Tibial artery (tissue), 4 donors: ENCODE measurements around the gene MAML1.

Source experiments
- DNase-seq, 2 donors: peaks; one replicate each; pipeline ENCODE4 v3.0.0-alpha.2; 2019
- H3K27ac ChIP-seq, 2 donors: fragments of 200-600 bp; sonication (generic) in 1 of 2; 1 replicate in 1 of 2; 2 replicates in 1 of 2; pipeline ENCODE4 v1.5.1; 2018 to 2019; ENCODE audit warnings: mild to moderate bottlenecking in 1 of 2
- H3K27me3 ChIP-seq, 2 donors: fragments of 200-600 bp; sonication (generic) in 1 of 2; one replicate each; pipeline versions ENCODE4 v1.5.1 to v1.6.0; 2016 to 2019
- H3K36me3 ChIP-seq, 3 donors: fragments of 200-600 bp; sonication (generic) in 2 of 3; one replicate each; pipeline ENCODE4 v1.5.1; 2016 to 2019; ENCODE audit warnings: mild to moderate bottlenecking in 2 of 3
- H3K4me1 ChIP-seq, 4 donors: fragments of 200-600 bp; sonication (generic) in 2 of 4; 1 replicate in 3 of 4; 2 replicates in 1 of 4; pipeline ENCODE4 v1.5.1; 2016 to 2019
- H3K4me3 ChIP-seq, 2 donors: fragments of 200-600 bp; sonication (generic) in 1 of 2; 1 replicate in 1 of 2; 2 replicates in 1 of 2; pipeline ENCODE4 v1.5.1; 2018 to 2019; ENCODE audit warnings: mild to moderate bottlenecking in 2 of 2
- H3K9me3 ChIP-seq, 3 donors: fragments of 200-600 bp; sonication (generic) in 1 of 3; one replicate each; pipeline ENCODE4 v1.5.1; 2016 to 2019
- intact Hi-C: fragments of 100-400 bp; cut with DNase I; formaldehyde crosslinking; loops from one replicate; pipeline ENCODE4 v1.15.0; 2023; ENCODE audit warnings: low total_unique reads
- TF ChIP-seq, protein P1 (sequence below), 2 experiments: fragments of 200-600 bp in 1 of 2; fragments of 450-650 bp in 1 of 2; IDR thresholded peaks; one replicate each; pipeline ENCODE4 v1.5.1; 2017 to 2019; ENCODE audit warnings: antibody characterized with exemption in 2 of 2, mild to moderate bottlenecking in 1 of 2, moderate library complexity in 1 of 2

The MAML1 gene

DNA sequence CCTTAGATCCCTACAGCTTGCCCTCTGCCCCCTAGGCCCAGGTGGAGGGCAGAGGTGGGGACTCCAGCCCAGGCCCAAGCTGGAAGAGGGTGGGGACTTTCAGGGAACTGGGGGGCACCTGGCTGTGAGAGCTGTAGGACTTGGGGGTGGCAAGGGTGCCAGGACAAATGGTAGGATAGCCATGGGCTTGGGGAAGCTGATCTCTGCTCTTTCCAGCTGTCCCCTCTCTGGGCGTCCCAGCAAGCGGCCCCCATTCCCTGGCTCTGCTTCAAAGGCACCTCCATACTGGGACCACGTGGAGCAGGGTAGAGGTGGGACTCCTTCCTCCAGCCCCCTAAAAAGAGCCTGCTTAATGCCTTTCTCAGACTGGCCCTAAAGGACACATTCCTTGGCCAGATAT, 61.5 kb downstream of the MAML1 start:
- TF ChIP-seq, protein P1, sequence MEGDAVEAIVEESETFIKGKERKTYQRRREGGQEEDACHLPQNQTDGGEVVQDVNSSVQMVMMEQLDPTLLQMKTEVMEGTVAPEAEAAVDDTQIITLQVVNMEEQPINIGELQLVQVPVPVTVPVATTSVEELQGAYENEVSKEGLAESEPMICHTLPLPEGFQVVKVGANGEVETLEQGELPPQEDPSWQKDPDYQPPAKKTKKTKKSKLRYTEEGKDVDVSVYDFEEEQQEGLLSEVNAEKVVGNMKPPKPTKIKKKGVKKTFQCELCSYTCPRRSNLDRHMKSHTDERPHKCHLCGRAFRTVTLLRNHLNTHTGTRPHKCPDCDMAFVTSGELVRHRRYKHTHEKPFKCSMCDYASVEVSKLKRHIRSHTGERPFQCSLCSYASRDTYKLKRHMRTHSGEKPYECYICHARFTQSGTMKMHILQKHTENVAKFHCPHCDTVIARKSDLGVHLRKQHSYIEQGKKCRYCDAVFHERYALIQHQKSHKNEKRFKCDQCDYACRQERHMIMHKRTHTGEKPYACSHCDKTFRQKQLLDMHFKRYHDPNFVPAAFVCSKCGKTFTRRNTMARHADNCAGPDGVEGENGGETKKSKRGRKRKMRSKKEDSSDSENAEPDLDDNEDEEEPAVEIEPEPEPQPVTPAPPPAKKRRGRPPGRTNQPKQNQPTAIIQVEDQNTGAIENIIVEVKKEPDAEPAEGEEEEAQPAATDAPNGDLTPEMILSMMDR (IDR thresholded peaks at IDR 0.05), result no peak
- intact Hi-C loops, result no loop called here
- peak overlapping the region in 1 of 2 donors; percentile 25 for H3K4me3 ChIP-seq
- peak in 1 of 2 donors; percentile 68 for DNase-seq
- H3K36me3 ChIP-seq, result peaks cover 16 to 31% (median 21%) of the 10 kb centered on the region in 3 donors
- H3K9me3 ChIP-seq, result no peaks in the 10 kb centered on the region
- no peaks in the 10 kb centered on the region for H3K27me3 ChIP-seq
- peak overlapping the region; percentile 51 to 78 for H3K27ac ChIP-seq
- peaks cover 0 to 50% (median 38%) of the 10 kb centered on the region in 4 donors for H3K4me1 ChIP-seq

- Histone ChIP-seq H3K4me1 (peaks cover 0 to 50% (median 38%) of the 10 kb centered on the region in 4 donors), H3K4me3 (peak overlapping the region in 1 of 2 donors; percentile 25)
These were observed 62.0 kb downstream of the MAML1 start for GRCh38 chr5:179794575-179794974.

GRCh38 chr5:179795049-179795862, 62.6 kb downstream of the MAML1 start:
- peak overlapping the region; percentile 61 to 75 for H3K4me3 ChIP-seq
- peaks cover 0 to 50% (median 38%) of the 10 kb centered on the region in 4 donors for H3K4me1 ChIP-seq
- intact Hi-C loops, result loop anchor here (5.0 kb wide), 1 partner anchor 33 kb away; no protein-coding TSS in a partner anchor
- no peaks in the 10 kb centered on the region for H3K27me3 ChIP-seq
- peaks cover 26 to 42% (median 32%) of the 10 kb centered on the region in 3 donors for H3K36me3 ChIP-seq
- no peaks in the 10 kb centered on the region for H3K9me3 ChIP-seq
- DNase-seq, result peak in 1 of 2 donors; percentile 73
- TF ChIP-seq, protein P1 (IDR thresholded peaks at IDR 0.05), result no peak
- peak overlapping the region; percentile 78 to 83 for H3K27ac ChIP-seq

More at GRCh38 chr5:179794575-179794974, 62.0 kb downstream of the MAML1 start:
- Histone ChIP-seq H3K27ac (peak overlapping the region; percentile 78 to 83), H3K9me3 (no peaks in the 10 kb centered on the region), H3K27me3 (no peaks in the 10 kb centered on the region), H3K36me3 (peaks cover 20 to 35% (median 25%) of the 10 kb centered on the region in 3 donors)
- DNase-seq, result peak in 1 of 2 donors; percentile 64
- TF ChIP-seq, protein P1 (IDR thresholded peaks at IDR 0.05), result no peak
- intact Hi-C loops, result no loop called here

- intact Hi-C loops, result loop anchor here (5.0 kb wide), 1 partner anchor 34 kb away; no protein-coding TSS in a partner anchor
- Histone ChIP-seq H3K9me3 (no peaks in the 10 kb centered on the region), H3K27ac (peak overlapping the region; percentile 78 to 83), H3K4me1 (peaks cover 0 to 50% (median 38%) of the 10 kb centered on the region in 4 donors), H3K27me3 (no peaks in the 10 kb centered on the region), H3K4me3 (peak overlapping the region; percentile 61 to 75), H3K36me3 (peaks cover 35 to 51% (median 40%) of the 10 kb centered on the region in 3 donors)
- TF ChIP-seq, protein P1 (IDR thresholded peaks at IDR 0.05), result peak; percentile 80 to 84
- DNase-seq, result peak; percentile 82 to 89
These were observed 63.5 kb downstream of the MAML1 start for GRCh38 chr5:179795863-179796833.
